H1 (cell line): ENCODE results near the gene DACH2. TPM values are rescaled to one million over a fixed set of nuclear protein-coding genes. Genes with fewer than 3 reads are reported as not detected.

Source experiments
- CTCF ChIP-seq, 3 experiments: IDR thresholded peaks; 1 replicate in 2 of 3; 2 replicates in 1 of 3; pipeline versions ENCODE4 v1.5.1 to v1.6.1; 2011; ENCODE audit warnings: low read length in 3 of 3, mild to moderate bottlenecking in 3 of 3, inconsistent platforms in 2 of 3, low read depth in 1 of 3, moderate library complexity in 1 of 3; ENCODE audit not compliant: insufficient read depth in 1 of 3; ENCODE audit errors: control extremely low read depth in 1 of 3
- EGR1 ChIP-seq: IDR thresholded peaks from 2 replicates; pipeline ENCODE4 v1.6.1; 2011; ENCODE audit warnings: low read depth, low read length, borderline replicate concordance
- MAFK ChIP-seq: IDR thresholded peaks from 2 replicates; pipeline ENCODE4 v1.6.1; 2012; ENCODE audit warnings: low read depth, mild to moderate bottlenecking, improper control_type of control experiment, low read length
- PHF8 ChIP-seq: fragments of 200-600 bp; sonication (generic); conservative IDR thresholded peaks from 2 replicates; pipeline ENCODE4 v1.7.1; 2012; ENCODE audit warnings: low read depth, mild to moderate bottlenecking, inconsistent platforms, low read length, moderate library complexity
- SRF ChIP-seq: IDR thresholded peaks from 2 replicates; pipeline ENCODE4 v1.6.1; 2011; ENCODE audit warnings: mild to moderate bottlenecking, low read depth, low read length, moderate library complexity
- polyA plus RNA-seq, 7 experiments: library from polyadenylated mRNA; depleted of rRNA in 3 of 7; stranded (reverse) in 5 of 7; unstranded in 2 of 7; fragments of >200 nt in 5 of 7; fragments of 200-250 nt in 2 of 7; gene quantifications; 1 replicate in 5 of 7; 2 replicates in 1 of 7; 4 replicates in 1 of 7; pipeline versions ENCODE4 v1.2.1 to v1.2.3, GENCODE V29; 2011 to 2013; ENCODE audit warnings: missing spikeins in 2 of 7, mixed read lengths in 2 of 7
- small RNA-seq: library from polyadenylated mRNA; stranded (forward); fragments of <200 nt; extraction: miRNeasy Mini kit (QIAGEN cat#:217004); gene quantifications from one replicate; pipeline ENCODE3, GENCODE V24; 2013; ENCODE audit not compliant: insufficient read depth
- total RNA-seq: library from RNA; stranded (reverse); fragmentation: NEBNext Ultra II Directional; extraction: Animal tissue kit (Norgen Biotek cat#: 25700); gene quantifications from 2 replicates; pipeline ENCODE4 v1.2.1, GENCODE V29; 2021

The DACH2 gene
- total and polyA plus RNA-seq, 2 of the 8 experiments (the other 6 are each of a cell fraction or from before 2014, with no cell fraction given): 1.0 to 1.8 TPM

- TF ChIP-seq MAFK: no peak
- no peak for TF ChIP-seq EGR1
- TF ChIP-seq PHF8: no peak
- TF ChIP-seq SRF: no peak
- TF ChIP-seq CTCF (IDR thresholded peaks at IDR 0.05; ENCODE audit: control extremely low read depth in 1 of 3, insufficient read depth in 1 of 3, low read depth in 1 of 3, low read length in 3 of 3): no peak
- TF ChIP-seq, all 59 proteins: peak for 0
These were observed 696.9 kb downstream of the DACH2 start (continued) for GRCh38 chrX:86845101-86845500.

Small RNAs within 50 kb of the gene (small RNA-seq; reads per million reads assigned to genes)
- not detected for gene FCF1P9
- gene RF00026: not detected

Other genes starting within 250 kb of the DACH2 start
- gene CHM, start 100.9 kb upstream of the DACH2 start, total RNA-seq: 14.8 and 15.5 TPM in 2 replicates
- gene CHM, start 100.9 kb upstream of the DACH2 start, polyA plus RNA-seq (2011; rRNA removed): 4.0 and 8.6 TPM in 2 replicates